Activated naive CD4-positive, alpha-beta T cell (primary cell): ENCODE data around the gene MYO7B.

Source experiments
- DNase-seq, 4 experiments: peaks; one replicate each; lab custom pipeline; 2025; lab: John Stamatoyannopoulos, UW

MYO7B gene

DNA sequence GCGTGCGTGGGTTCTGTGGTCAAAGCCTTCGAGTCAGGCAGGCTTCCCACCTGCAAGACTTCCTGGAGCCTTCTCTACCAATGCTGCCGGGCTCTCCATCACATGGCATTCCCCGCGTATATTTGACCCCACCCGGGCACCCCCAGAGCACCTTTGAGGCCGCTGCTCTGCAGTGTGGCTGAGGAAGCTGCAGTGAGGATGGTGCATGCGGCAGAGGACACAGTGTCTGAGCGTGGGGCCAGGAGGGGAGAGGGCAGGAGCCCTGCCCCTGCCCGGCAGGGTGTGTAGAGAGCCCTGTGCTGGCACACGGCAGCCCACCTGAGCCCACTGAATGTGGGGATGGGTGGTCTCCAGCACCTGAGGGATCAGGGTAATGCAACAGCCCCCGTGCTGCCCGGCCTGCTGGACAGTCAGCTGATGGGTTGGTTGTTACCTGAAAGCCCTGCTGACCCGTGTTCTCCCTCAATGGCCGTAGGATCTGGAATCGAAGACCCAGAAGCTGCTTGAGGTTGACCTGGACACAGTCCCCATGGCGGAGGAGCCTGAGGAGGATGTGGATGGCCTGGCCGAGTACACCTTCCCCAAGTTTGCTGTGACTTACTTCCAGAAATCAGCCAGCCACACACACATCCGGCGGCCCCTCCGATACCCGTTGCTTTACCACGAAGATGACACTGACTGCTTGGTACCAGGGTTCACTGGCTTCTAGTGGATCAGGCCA lies 73.7 kb downstream of the MYO7B start:
- no peak for DNase-seq

DNA sequence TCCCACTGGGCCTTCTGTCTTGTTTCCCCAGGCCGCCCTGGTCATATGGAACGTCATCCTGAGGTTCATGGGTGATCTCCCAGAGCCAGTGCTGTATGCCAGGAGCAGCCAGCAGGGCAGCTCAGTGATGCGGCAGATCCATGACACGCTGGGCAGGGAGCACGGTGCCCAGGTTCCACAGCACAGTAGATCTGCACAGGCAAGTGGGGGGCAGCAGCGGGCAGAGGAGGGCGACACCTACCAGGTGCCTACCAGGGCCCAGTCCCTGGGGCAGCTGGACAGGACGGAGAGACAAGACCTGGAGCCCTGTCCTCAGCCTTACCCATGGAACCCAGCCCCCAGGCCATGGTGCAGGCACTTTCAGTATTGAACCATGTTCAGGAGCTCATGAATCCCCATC lies 74.3 kb downstream of the MYO7B start:
- no peak for DNase-seq

DNA sequence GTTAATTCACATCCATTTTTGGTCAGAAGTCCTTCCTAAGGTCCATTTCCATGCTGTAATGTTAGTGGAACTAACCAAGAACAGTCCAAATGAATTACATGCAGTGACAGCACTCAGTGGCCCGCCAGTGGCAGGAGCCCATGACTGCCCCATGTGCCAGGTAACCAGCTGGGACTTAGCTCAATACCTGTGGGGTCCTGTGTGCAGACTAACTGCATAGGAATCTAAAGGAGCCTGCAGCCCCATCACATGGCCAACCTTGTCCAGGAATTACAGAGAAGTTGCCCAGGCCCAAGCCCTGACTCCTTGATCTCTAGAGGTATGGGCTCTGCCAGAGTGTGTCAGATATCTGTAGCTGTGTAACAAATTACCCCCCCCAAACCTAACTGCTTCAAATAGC lies 75.1 kb downstream of the MYO7B start:
- no peak for DNase-seq

DNA sequence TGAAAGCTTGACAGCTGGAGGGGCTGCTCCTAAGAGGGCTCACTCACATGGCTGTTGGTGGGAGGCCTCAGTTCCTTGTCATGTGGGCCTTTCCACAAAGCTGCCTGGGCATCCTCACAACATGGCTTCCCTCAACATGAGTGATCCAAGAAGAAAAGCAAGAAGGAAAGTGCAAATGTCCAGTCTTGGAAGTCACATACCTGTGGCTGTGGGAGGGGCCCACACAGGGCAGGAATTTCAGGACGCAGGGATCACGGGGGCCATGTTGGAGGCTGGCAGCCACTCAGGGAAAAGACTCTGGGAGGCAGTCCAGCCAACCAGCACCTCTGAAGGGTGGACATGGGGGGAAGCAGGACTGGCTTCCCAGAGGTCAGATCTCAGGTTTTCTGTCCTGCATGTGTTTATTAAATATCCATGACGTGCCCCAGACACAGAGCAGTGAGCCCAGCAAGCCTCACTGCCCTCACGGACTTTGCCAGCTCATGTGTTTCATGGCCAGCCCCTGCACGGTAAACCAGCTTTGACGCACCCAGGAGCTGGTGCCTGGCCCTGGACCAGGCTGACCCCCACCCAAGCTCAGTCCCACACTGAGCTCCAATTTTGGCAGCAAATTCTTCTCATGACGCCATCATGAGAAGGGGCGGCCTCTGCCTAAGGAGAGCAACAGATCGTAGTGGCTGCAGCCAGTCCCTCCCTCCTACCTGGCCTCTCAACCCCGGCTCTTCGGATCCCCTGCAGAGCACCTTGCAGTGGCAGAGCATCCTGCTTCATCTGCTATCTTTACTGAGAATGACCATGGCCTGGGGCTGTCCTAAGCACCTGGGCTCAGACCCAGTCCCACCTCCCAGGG lies 75.8 kb downstream of the MYO7B start:
- DNase-seq = no peak

DNA sequence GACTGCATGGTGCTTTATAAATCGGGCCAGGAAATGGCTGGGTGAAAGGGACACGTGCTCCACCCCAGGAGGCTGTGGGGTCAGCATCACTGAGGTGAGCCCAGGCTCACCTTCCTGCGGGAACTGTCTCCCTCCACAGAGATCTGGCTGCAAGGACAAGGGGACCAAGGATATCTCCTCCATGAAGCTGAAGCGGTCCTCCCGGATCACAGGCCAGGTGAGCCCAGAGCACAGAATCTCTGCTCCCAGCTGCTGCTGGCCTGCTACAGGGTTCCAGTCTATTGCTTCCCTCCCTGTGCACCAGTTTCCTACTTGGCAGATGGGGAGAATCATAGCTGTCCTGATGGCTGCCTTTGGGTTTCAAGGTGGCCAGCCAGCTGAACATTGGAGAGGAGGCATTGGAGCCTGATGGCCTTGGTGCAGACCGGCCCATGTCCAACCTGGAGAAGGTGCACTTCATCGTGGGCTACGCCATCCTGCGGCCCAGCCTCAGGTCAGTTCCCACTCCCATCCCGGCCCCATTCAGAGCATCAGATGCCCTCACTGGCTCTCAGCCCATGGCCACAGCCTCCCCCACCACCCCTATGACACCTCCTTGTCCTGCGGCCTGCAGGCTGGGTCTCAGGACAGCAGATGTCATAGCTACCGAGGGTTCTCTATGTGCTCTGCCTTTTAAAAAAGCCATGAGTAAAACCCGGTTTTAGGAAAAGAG lies 76.8 kb downstream of the MYO7B start:
- DNase-seq = no peak

DNA sequence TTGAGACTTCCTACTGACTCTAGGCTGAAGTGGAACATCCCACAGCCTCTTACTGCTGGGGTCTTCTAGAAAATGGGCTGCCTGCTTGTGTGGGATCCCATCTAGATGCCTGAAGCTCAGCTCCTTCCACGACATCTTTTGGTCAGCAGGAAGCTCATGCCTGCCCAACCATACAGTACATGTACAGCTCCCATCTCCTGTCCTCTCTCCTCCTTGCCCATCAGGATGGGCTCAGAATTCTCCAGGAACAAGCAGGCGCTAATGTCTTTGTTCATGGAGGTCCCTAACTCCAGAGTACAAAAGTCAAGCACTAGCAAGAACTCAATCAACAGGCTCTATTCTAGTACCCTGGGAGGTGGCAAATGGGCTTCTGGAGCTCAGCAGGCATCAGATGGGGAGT lies 78.8 kb downstream of the MYO7B start:
- DNase-seq = no peak

DNA sequence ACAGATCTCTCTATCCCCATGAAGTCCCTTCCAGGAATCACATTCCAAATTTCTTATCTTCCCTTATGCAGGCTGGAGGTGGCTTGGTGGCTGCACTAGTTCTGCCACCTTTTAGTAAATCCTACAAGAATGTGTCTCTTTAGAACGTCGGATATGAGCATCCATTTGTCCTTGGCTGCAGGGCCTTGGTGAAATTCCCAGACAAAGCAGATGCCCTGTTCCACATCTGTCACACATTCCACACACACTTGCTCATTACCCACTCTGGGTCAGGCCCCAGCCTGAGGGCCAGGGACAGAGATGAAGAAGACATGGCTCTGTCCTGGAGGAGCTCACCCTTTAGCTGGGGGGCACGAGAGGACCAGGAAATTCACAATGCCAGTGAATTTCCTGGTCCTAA lies 79.2 kb downstream of the MYO7B start:
- DNase-seq = no peak

DNA sequence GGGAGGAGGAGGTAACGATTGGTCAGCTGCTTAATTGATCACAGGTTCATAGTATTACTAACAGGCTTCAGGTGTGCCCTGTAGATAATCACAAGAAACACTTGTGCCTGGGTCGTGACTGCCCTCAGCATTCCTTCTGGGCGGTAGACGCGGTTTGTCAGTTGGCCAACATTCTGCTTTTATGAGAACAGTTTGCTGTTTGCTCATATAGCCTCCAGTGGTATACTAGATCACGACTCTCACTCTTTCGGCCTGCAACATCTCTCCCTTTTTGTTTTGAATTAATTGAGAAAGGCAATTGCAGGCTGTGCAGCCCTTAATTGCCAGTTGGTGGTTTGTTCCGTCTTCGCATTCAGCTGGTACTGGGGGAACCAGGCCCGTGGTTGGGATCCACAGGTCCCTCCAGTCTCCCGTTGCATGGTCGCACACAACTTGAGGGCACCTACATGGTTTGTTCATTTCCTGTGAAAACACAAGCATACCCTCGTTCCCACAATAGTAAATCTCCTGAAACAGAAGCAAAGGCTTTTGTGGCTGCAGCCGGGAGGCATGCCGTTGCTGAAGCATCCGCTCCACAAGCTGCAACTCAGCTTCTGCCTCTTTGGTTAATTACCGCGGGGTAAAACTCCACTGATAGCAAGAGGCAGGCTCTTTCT lies 80.2 kb downstream of the MYO7B start:
- DNase-seq = no peak

DNA sequence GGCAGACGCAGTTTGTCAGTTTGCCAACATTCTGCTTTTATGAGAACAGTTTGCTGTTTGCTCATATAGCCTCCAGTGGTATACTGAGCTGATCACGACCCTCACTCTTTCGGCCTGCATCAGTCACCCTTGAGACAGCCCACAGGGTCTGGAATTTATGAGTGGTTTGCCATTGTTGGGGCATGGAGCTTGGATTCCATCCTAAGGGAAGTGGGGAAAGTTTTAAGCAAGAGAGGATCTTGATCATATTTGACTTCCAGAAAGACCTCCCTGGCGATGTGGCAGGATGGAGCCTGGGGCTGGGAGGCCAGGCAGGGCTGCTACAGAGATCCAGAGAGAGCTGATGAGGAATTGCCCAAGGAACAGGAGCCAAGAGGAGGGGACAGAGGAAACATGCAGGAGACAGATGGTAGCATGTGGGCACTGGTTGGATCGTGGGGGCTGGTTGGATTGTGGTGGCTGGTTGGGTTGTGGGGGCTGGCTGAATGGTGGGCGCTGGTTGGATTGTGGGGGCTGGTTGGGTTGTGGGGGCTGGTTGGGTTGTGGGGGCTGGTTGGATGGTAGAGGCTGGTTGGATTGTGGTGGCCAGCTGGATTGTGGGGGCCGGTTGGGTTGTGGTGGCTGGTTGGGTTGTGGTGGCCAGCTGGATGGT lies 83.2 kb downstream of the MYO7B start:
- DNase-seq = no peak

DNA sequence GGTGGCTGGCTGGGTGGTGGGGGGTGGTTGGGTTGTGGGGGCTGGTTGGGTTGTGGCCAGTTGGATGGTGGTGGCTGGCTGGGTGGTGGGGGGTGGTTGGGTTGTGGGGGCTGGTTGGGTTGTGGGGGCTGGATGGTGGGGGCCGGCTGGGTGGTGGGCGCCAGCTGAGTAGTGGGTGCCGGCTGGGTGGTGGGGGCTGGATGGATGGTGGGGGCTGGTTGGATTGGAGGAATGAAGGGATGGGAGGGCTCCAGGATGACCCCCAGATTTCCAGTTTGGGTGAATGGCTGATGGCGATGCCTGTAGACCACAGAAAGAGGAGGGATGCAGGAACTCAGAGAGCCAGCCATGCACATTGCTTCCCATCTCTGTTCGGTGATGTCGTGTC lies 83.7 kb downstream of the MYO7B start:
- DNase-seq = no peak

DNA sequence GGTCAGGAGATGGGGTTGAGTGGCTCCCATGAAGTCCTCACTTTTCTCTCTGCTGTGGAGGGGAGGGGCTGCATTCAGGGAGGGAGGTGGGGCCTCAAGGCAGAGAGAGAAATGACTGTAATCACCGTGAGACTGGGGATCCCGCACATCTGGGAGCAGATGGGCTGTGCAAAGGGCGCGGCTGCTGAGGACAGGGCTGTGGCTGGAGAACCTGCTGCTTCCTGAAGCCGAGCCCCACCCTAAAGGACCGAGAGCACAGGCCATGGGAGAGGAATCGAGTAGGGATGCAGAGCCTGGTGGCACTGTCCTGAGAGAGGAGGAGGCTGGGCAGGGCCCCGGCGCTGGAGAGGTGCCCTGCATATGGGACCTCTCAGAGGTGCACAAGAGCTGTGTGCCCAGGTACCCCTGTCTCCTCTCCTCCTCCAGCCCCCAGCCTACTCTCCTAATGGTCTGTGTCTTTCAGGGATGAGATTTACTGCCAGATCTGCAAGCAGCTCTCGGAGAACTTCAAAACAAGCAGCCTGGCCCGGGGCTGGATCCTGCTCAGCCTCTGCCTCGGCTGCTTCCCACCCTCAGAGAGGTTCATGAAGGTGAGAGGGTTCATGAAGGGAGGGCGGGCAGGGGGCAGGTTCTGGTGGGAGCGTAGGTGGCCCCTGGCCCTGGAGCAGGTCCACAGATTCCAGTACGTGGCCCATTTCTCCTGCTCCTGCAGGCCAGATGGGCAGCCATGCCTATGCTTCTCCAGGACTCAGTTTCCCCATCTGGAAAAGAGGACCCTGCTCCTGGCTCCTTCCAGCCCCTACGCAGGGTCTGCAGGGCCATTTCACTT lies 84.6 kb downstream of the MYO7B start:
- no peak for DNase-seq

DNA sequence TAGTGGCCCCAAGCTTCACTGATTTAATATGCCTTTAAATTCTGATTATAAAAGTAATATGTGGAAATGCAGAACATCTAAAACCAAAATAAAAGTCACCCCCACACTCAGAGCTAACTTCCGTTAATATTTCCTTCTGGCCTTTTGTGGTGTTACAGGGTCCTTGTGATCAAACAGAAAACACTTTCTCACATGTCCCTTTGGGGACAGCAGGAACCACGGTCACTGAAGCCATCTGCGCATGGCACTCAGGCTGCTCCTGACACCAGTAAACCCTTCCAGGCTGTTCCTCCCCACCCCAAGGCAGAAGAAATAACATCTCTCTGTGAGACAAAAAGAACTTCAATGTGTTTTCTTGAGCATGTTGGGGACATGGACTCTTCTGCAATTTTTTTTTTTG lies 85.4 kb downstream of the MYO7B start:
- DNase-seq = no peak

DNA sequence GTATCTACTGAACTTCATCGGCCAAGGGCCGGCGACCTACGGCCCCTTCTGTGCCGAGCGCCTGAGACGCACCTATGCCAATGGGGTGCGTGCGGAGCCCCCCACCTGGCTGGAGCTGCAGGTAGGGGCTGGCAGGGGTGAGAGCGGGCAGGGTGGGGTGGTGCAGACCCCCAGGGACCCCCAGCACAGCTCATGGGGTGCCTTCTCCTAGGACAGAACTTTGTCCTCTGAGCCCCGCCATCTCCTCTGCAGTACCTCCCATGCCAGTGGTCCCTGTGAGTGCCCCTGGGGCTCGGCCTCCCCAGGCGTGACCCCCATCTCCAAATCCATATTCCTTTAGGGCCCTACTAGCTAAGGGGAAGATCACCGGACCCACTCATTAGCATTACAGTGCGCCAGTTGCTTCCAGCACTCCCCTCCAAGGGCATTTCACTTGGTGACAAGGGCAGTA lies 86.5 kb downstream of the MYO7B start:
- no peak for DNase-seq

DNA sequence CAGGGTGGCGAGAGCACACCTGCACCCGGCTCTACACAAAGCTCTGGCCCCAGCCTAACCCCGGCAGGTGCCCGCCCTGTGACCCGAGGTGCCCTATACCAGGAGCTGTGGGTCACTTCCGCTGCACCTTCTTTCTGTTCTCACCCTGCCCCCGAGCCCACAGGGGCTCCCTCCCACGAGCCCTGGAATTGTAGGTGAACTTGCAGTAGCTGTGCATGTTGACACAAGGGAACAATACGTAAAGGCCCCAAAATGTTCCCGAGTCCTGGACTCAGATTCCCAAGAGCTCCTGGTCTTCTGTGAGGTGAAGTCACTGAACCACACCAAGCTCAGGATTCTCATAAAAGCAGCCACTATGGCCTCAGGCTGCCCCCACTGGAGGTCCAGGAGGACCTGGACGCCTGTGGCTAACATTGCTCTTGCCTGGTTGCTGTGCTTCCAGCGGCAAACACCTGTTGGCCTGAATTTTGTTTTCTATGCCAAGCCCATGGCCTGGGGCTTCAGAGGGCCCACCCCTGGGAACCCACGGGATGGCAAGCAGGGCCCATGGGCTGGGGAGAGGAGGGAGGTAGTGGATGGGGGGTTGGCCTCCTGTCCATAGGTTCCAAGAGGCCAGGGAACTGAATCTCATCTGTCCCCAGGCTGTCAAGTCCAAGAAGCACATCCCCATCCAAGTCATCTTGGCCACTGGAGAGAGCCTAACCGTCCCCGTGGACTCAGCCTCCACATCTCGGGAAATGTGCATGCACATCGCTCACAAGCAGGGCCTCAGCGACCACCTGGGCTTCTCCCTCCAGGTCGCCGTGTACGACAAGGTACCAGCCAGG lies 87.3 kb downstream of the MYO7B start:
- no peak for DNase-seq

DNA sequence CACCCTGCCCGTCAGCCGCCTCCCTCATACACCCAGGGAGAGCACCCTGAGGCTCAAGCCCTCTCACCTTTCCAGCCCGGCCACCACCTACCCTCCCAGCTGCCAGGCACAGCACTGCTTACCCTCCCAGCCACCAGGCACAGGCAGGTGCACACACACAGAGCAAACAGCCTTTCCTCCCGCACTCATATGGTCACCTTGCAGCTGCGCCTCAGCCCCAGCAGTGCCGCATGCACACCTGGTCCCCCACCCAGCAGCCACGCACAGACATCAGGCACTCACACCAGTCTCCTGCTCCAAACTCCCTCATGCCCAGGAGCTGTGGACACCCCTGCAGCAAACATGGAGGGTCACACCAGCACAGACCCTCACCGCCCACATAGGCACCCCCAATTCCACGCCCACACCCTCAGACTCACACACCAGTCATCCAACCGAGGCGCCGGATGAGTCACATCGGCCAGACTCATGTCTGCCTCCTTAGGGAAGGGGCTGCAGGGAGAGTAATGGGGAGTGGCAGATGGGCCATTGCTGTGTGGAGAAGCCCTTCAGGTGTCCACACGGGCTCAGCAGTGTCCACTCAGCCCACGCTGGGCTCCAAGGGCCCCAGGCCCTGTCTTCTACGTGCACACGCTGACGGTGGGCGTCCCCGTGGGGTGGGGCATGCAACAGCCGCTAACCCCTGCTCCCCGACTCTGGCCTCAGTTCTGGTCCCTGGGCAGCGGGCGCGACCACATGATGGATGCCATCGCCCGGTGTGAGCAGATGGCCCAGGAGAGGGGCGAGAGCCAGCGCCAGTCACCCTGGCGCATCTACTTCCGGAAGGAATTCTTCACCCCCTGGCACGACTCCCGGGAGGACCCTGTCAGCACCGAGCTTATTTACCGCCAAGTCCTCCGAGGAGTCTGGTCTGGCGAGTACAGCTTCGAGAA lies 88.2 kb downstream of the MYO7B start:
- no peak for DNase-seq

DNA sequence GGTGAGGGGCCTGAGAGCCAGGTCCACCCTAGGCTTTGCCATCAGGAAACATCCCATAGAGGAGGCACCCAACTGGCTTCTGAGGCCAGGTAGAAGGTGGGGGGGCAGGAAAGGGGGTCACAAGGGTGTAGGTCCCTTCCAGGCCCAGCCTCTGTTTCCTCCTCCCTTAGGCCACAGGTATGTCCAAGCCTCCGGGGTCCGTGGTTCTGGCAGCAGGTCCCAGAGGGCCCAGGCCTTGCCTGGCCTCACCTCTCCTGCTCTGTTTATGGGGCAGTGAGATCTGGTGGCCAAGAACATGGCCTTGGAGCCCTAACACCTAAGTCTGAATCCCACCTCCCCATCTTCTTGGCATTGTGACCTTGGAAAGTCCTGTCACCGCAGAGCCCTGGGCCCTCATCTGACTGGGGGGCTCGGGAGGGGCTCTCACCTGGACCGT lies 88.9 kb downstream of the MYO7B start:
- DNase-seq = no peak

DNA sequence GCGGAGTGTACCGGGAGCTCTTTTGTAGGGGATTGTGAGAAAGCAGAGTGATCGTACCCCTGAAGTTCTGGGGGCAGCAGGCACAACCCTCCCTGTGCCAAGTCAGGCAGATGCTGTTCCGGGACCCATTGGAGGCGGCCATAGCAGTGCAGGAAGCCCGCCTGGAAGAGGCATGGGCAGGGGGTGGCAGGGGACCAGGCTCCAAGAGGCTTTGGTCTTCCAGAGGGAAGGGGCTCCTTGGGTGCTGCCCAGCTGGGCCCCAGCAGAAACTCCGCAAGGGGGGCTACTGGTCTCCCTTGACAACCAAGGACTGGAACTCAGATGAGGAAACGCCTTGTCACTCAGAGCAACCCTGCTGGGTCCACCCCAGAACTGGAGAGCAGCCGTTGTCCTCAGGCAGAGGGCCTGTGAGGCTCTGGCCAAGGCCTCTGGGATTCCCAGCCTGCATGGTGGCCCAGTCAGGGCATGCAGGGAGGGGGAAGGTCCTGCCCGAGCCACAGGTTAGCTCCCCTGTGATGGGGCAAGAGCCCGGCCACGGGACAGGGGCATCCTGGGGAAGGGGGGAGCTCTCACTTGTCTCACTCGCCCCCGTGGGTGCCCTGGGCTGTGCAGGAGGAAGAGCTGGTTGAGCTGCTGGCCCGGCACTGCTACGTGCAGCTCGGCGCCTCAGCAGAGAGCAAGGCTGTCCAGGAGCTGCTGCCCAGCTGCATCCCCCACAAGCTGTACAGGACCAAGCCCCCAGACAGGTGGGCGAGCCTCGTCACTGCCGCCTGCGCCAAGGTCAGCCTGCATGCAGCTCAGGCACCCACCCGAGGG lies 89.5 kb downstream of the MYO7B start:
- DNase-seq = no peak

DNA sequence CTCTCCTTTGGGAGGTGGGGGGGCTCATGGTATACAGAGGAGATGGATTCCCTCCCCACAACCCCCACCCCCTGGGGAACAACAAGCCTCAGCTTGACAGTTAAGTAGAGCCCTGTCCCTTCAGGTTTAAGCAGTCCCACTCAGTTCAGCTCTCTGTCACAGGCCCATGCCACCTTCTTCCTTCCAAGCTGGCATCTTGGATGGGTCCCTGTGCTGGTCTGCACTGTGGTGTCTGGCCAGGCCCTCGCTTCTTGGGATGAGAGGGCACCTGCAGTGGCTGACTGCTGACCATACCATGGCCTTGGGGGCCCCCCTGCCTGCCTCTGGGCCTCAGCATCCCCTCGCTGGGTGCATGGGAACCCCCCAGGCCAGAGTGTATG lies 90.1 kb downstream of the MYO7B start:
- DNase-seq = no peak
